Muscle of back (tissue), 13 donors: Measurements from ENCODE around the gene DDX18. TPM values are rescaled to one million over a fixed set of nuclear protein-coding genes. Genes with fewer than 3 reads are reported as not detected.
A peak's percentile ranks its signal among the peaks of the same experiment; 100 is the strongest.
"Not testable (repeated sequence)": the region's sequence is repeated elsewhere in the genome, so short reads cannot be mapped to it uniquely, and the experiment has no call there.

ENCODE experiments used
- DNase-seq, 3 donors: peaks; one replicate each; pipeline versions ENCODE4 v3.0.0 to v3.0.0-alpha.2; 2013
- long read RNA-seq, 9 donors: transcript quantifications; one replicate each; lab custom pipeline, GENCODE V29; 2026
- polyA plus RNA-seq, 10 donors: library from polyadenylated mRNA; unstranded; fragments of 120-200 nt; gene quantifications; one replicate each; pipeline ENCODE4 v1.2.1, GENCODE V29; 2013; ENCODE audit not compliant: insufficient read length in 10 of 10

The DDX18 gene
- 10 to 100 TPM; 38.1 to 57.1 (median 50.8) TPM for polyA plus RNA-seq
- long read RNA-seq, donor 1, partial matches to known transcripts, result 21 of 23 reads
- long read RNA-seq, donor 1, other reads (novel, unspliced or antisense), result 0 of 23 reads
- long read RNA-seq, donor 2, partial matches to known transcripts, result 22 of 26 reads
- long read RNA-seq, donor 2, other reads (novel, unspliced or antisense), result 0 of 26 reads
- long read RNA-seq, donor 3, result 0 reads
- long read RNA-seq, donor 4, partial matches to known transcripts, result 12 of 15 reads
- long read RNA-seq, donor 4, other reads (novel, unspliced or antisense), result 0 of 15 reads
- long read RNA-seq, donor 5, partial matches to known transcripts, result 32 of 35 reads
- long read RNA-seq, donor 5, other reads (novel, unspliced or antisense), result 0 of 35 reads
- long read RNA-seq, donor 6, partial matches to known transcripts, result 33 of 34 reads
- long read RNA-seq, donor 6, other reads (novel, unspliced or antisense), result 0 of 34 reads
- long read RNA-seq, donor 7, transcript DDX18-201 (14 exons, 3,796 nt), result major isoform, 5 of 23 reads
- long read RNA-seq, donor 7, partial matches to known transcripts, result 18 of 23 reads
- long read RNA-seq, donor 7, other reads (novel, unspliced or antisense), result 0 of 23 reads
- long read RNA-seq, donor 8, transcript DDX18-201 (14 exons, 3,796 nt), result major isoform, 6 of 18 reads
- long read RNA-seq, donor 8, partial matches to known transcripts, result 12 of 18 reads
- long read RNA-seq, donor 8, other reads (novel, unspliced or antisense), result 0 of 18 reads
- long read RNA-seq, donor 9, result 0 reads

DNA sequence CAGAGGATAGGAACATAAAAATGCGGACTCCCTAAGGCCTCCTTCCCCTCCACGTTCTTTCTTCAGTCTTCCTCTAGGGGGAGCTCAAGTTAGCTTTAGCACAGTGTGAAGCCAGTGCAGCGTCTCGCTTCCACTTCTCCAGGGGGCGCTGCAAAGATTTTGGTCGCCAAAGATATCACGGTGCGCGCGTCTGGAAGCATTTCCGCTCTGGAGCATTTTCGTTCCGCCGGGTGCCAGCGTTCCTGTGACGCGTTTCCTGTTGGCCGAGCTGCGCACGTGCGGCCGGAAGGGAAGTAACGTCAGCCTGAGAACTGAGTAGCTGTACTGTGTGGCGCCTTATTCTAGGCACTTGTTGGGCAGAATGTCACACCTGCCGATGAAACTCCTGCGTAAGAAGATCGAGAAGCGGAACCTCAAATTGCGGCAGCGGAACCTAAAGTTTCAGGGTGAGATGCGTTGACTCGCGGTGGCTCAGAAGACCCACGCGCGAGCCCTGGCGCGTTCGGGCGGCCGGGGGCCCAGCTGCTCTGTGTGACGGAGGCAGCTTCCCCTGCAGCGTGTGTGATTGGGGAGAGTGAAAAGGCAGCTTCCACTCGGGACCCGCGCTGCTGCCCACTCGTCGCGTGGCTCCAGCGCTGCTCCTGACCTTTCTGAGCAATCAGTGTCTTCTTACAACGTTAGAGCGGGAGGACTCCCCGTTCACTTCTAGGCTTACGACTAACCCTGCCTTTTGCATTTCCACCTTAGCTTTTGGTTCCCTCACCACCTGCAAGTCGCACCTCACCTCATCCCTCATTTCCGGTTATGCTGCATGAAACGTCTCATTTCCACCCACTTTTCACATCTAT lies at the start of gene DDX18:
DDX18 (plus strand) TSS at position 275 of the 848 bp plus-strand sequence; CDS start at position 362, 87 bp downstream.
- DNase-seq, result peak; percentile 99

DNA sequence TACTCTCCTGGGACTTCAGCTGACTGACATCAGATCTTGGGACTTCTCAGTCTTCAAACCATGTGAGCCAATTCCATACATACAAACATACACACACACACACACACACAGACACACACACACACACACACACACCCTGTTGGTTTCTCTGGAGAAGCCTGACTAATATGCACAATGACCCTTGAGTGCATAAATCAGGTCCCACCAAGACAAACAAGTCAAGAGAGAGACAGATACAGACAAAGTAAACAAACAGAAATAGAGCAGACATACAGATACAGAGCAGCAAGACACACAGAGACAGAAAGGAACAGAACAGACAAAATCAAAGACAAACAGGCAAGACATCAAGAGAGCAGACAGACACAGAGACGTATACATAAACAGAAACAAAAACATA lies 43.8 kb upstream of the DDX18 start:
- no peak for DNase-seq

DNA sequence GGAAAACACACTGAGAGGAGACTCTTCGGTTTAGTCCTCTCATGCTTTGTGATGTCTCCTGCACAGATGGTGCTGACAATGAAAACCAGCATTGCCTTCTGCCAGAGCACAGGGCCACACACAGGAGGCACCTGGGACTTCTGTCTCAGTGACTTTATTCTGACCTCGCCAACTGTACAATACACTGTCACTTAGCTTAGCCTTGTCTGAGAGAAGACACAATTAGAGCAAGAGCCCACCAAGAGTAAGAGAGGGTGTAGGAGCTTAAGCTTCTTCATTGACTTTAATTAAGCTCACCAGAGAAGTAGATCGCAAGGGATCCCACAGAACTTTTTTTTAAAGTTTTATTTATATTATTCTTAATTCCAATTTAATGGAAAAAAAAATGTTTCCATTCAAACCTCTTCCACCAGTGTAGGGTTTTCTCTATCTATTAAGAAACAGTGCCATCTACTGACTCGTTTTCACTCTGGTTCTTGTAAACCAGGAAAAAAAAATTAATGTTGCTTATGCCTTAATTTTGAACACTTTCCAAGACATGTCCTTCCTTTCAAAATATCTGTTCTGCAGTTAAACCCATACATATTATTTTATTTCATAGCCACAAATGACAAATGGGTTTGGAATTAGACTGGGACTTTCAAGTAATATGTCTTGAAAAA lies 42.4 kb upstream of the DDX18 start:
- DNase-seq, result peak; percentile 5 to 28 (median 11)

DNA sequence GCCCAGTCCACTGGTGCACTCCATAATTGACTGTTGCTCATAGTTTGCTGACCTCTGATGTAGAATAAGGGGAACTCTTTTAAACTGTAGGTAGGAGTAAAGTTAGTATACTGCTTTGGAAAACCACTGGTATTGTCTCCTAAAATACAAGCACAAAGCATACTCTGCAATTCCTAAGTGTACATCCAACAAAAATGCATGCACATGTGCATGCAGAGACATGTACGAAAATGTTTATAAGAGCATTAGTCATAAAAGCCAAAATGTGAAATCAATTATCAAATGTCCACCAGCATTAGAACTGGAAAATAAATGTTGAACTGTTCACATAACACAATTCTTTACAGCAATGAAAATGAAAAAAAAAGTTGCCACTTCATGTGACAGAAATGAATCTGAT lies 39.8 kb upstream of the DDX18 start:
- no peak for DNase-seq

DNA sequence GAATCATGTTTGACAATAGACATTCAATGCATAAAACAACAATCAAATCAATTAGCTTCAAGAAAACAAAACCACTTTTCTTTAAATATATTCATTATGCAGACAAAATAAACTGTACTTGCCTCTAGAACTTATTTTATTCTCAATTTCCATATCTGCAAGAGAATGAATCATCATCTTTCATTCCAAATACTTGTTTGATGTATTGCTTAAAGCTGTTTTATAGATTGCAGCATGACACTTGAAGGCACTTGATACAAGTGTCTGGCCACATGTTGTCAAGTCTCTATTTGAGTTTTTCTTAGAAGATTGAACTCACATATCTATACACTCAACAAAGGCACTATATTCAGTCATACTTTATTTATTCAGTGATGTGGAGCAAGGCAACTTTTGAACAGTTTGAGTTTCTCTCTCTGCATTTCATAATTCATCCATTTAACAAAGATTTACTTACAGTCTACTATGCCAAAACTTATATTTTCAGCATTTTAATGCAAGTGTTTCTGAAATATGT lies 38.7 kb upstream of the DDX18 start:
- DNase-seq, result no peak

DNA sequence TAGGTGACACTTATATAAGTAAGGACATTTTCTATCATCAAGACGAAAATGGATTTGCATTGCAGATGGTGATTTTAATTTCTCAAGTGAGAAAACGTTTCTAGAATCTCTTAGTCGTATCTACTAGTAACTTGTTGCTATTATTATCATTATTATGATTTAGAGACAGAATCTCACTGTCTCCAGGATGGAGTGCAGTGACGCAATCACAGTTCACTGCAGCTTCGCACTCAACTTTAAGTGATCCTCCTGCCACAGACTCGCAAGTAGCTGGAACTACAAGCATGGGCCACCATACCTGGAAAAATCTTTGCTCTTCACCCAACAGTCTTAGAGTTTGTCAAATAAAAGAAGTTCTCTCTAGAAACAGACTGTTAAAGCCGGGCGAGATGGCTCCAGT lies 37.6 kb upstream of the DDX18 start:
- no peak for DNase-seq

DNA sequence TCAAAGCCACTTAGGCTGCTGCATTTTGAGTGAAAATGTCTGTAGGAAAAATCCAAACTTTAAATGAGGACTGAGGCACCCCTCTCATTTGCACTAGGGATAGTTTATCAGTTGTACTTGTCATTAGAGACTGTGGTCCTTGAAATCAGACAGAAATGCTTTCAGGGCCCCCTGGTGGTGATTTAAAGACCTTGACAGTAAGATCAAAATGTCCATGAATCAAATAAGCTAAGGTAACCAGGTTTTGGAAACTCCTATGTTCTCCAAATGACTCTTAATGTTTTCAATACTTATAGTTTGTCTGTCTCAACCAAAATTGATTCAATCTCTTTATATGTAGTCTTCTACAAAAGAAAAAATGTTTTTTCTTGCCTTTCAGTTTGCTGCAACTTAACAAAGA lies 28.8 kb upstream of the DDX18 start:
- peak; percentile 11 to 29 (median 16) for DNase-seq

DNA sequence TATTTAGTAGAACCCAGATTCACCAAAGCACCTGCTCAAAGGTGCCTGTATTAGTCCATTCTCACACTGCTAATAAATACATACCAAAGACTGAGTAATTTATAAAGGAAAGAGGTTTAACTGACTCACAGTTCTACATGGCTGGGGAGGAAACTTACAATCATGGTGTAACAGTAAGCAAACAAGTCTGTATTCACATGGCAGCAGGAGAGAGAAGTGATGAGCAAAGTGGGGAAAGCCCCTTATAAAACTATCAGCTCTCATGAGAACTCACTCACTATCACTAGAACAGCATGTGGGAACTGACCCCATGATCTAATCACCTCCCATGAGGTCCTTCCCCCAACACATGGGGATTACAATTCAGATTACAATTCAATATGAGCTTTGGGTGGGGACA lies 28.0 kb upstream of the DDX18 start:
- no peak for DNase-seq

DNA sequence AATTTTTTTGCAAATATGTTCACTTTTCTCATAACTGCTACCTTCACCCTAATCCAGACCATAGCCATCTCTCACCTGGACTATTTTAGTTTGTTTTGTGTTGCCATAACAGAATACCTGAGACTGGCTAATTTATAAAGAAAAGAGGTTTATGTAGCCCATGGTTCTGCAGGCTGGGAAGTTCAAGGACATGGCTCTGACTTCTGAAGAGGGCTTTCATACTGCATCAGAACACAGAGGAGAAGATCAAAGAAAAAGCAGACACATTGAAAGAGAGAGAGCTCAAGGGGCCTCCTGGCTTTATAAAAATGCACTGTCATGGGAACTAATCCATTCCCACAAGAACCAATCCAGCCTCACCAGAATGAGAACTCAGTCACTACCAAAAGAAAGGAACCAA lies 25.0 kb upstream of the DDX18 start:
- DNase-seq, result no peak

DNA sequence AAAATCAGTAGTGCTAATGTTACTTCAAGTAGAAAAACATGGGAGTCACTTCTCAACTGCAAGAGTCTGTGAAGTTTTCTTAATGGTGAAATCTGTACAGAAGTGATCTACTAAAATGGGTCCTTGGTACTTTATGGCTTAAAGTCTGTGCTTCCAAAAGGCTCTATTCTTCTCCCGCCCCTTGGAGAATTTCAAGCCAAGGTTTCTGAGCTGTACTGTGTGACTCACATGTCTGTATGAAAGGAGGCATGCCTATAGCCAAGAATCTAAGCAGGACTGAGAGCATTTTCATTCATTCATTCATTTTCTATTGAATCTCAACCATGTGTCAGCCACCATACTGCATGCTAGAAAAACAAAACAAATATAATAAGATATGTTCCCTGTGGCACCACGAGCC lies 19.8 kb upstream of the DDX18 start:
- DNase-seq, result no peak

DNA sequence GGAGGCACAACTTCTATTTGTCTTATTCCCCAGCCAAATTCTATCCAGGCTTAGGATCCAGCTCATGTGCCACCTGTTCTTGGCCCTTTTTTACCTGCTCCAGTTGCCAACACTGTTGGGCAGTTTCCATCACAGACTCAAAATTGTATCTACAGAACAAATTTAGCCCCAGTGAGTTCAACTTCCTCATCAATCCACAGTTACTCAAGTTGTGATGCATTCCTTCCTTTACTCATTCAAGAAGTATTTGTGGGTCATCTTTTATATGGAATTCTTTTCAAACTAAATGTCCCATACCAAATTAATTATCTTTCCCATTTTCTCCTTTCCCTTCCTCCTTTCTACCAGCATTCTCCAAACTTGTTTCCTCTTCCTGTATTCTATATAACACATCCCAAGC lies 12.7 kb upstream of the DDX18 start:
- DNase-seq, result peak in 1 of 3 donors; percentile 16

DNA sequence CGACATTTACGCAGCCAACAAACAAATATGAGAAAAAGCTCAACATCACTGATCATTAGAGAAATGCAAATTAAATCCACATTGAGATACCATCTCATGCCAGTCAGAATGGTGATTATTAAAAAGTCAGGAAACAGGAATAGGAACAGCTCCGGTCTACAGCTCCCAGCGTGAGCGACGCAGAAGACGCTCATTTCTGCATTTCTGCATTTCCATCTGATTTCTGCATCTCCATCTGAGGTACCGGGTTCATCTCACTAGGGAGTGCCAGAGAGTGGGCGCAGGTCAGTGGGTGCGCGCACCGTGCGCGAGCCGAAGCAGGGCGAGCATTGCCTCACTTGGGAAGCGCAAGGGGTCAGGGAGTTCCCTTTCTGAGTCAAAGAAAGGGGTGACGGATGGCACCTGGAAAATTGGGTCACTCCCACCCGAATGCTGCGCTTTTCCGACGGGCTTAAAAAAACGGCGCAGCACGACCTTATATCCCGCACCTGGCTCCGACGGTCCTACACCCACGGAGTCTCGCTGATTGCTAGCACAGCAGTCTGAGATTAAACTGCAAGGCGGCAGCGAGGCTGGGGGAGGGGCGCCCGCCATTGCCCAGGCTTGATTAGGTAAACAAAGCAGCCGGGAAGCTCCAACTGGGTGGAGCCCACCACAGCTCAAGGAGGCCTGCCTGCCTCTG lies 10.7 kb upstream of the DDX18 start:
- not testable (repeated sequence) for DNase-seq

DNA sequence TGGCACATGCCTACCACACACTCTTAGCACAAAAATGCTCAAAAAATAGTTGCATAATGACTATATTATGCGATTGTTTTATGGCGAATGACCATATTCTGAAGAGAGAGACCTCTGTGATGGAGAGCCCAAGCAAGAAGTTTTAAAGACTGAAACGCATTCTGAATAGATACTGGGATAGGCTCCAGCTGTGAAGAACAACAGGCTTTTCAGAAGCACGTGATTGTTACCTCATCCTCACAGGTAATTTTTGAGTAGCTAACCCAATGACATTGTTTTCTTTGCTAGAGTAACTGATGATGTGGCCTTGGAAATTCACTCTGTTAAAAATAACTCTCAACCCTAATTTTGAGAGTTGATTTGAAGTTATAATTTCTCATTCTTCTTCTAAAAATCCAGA lies 2.0 kb upstream of the DDX18 start:
- no peak for DNase-seq

DNA sequence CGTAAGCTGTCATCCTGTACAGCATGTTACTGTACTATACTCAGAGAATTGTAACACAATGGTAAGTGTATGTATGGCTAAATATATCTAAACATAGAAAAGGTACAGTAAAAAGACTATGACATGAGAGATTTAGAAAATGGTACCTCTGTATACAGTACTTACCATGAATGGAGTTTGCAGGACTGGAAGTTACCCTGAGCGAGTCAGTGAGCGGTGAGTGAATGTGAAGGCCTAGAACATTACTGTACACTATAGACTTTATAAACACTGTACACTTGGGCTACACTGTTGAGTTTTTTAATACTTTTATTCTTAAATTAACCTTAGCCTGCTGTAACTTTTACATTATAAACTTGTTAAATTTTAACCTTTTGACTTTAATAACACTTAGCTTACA lies 1.5 kb downstream of the DDX18 start:
- DNase-seq, result no peak

DNA sequence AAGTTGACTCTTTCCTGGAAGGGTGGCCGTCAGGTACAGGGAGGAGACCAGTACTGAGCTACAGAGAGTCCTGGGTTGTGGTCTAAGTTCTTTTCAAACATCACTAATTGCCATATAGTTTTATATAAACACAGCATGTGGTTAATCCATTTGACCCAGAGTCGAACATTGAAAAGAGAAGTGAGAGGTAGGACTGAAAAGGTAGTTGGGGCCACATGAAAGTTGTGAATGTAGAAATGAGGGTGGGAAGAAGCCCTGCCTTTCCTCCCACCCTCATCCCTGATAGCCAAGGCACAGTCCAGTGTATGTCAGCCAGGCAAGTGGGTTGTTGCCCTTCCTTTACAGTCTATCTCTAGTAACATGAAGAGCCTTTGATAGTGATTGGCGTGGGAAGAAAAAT lies 4.4 kb downstream of the DDX18 start:
- no peak for DNase-seq

DNA sequence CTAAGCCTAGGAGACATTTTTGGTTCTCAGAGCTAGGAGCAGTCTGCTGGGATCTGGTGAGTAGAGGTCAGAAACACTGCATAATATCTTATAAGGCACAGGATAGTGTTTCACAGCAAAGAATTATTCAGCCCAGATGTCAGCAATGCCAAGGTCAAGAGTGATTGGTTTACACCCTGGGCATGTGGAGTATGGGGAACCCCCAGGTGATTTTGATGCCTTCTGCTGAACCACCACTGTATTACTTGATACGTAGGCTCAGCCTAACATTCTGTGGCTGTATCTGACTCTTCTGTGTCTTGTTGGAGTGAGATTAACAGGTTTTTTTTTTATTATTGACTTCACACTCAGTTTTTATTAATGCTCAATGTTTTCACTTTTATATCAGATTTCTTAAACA lies 6.0 kb downstream of the DDX18 start:
- DNase-seq, result no peak

DNA sequence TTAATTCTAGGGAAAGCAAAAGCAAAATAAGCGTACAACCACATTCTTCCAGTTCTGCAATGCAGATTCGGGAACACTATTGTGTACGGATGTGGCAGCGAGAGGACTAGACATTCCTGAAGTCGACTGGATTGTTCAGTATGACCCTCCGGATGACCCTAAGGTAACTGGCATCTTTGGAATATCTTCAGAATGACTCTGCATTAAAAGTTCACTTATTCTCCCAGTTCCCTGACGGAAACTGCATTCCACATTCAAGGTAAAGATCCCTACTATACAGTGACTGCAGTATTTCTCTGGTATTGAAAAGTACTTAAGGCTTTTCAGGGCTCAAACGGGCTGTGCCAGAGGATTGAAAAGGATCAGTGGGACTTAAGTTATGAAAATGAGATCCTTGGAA lies 10.9 kb downstream of the DDX18 start:
- no peak for DNase-seq

DNA sequence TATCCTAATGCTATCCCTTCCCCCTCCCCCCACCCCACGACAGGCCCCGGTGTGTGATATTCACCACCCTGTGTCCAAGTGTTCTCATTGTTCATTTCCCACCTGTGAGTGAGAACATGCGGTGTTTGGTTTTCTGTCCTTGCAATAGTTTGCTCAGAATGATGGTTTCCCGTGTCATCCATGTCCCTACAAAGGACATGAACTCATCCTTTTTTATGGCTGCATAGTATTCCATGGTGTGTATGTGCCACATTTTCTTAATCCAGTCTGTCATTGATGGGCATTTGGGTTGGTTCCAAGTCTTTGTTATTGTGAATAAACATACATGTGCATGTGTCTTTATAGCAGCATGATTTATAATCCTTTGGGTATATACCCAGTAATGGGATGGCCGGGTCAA lies 13.0 kb downstream of the DDX18 start:
- DNase-seq, result not testable (repeated sequence)

DNA sequence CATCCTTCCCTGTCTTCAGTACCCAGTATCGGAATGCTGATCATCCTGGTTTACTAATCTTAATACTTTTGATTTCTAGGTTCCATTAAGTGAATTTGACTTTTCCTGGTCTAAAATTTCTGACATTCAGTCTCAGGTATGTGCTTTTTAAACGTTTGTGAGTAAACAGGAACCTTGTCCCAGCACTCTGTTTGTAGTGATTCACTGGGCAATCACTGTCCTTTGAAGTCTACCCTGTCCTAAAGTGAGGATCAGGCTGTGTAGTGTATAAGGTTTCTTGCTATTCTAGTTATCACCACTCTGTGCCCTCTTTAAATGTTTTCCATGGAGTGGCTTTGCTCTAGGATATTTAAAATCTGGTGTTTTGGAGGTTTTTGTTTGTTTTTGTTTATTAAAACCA lies 14.4 kb downstream of the DDX18 start:
- no peak for DNase-seq

DNA sequence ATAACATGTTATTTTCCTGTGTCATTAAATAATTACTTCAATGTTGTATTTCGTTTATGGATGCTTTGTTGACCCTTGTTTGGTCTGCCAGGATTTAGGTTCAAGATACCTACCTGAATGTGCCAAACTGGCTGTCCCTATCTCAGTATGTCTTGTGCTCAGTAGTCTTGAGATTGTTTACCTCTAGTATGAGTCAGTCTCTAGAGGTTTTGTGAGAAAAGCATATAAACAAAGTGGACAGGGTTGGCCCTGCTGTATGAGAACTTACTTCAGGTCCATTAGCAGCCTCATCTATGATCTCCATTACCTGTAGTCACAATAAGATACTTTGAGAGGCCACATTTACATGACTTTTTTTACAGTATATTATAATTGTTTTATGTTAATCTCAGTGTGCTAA lies 17.8 kb downstream of the DDX18 start:
- no peak for DNase-seq
